Fibroblast of skin of right quadriceps (primary cell): ENCODE results near the gene ITGBL1.
A peak's percentile ranks its signal among the peaks of the same experiment; 100 is the strongest.

ENCODE experiments used
- DNase-seq: peaks from one replicate; pipeline ENCODE4 v3.0.0-alpha.2; 2013

The ITGBL1 gene, protein sequence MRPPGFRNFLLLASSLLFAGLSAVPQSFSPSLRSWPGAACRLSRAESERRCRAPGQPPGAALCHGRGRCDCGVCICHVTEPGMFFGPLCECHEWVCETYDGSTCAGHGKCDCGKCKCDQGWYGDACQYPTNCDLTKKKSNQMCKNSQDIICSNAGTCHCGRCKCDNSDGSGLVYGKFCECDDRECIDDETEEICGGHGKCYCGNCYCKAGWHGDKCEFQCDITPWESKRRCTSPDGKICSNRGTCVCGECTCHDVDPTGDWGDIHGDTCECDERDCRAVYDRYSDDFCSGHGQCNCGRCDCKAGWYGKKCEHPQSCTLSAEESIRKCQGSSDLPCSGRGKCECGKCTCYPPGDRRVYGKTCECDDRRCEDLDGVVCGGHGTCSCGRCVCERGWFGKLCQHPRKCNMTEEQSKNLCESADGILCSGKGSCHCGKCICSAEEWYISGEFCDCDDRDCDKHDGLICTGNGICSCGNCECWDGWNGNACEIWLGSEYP

DNA sequence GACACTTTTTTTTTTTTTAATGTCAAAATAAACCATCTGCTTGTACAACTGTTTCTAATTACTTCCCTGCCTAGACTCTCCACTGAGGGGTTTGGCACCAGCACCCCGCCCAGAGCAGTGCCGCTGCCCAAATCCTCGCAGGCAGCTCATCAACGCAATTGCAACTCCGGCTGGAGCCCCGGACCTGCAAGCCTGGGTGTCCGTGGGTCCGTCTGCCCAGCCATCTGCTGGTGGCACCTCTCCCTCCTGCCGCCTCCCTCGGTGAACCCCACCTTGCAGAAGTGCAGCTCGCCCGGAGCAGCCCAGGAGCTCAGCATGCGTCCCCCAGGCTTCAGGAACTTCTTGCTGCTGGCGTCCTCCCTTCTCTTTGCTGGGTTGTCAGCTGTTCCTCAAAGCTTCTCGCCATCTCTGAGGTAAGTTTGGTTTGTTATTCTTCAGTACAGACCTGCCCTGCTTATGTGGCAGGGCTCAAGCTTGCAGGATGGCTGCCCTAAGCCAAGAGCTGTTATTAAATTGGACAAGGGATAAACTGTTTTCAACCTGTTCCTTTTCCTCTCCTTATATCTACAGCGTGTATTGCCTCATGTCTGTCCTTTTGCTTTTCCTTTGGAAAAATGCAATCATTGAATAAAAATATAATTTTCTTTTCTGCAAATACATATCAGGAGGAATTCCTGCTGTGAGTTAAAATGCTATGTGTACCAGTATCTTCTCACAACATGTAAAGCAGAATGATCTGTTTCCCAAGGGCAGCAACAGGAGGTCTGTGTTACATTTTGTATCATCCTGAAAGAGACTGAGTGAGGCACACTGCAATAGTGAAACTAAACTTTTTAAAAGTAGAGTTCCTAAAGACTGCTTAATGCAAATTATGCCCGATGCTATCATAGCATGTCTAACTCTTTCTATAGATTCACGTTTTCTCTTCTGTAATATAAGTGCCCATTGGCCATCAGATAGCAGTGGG is at the start of gene ITGBL1:
Gene ITGBL1, plus strand, starts transcription at position 157 of the 967 bp plus-strand sequence. Its CDS starts 159 bp downstream, at position 316.
- DNase-seq = peak; percentile 37

DNA sequence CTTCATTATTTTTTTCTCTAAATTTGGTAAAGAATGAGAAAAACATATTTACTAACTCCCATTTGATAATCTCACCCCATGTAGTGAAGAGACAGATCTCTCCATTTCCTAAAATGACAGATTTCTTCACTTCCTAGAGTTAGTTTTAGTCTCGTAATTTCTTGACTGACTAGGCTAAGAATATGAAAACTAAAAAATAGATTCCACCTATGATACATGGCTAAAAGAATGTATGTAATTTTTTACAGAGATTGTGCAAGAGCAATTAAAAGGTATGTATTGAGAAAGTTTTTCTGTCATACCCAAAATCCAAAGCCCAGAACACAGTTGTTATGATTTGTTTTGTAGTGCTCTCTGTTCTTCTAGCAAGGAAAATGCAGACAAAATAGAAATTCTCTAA is 45.7 kb upstream of the ITGBL1 start:
- DNase-seq = peak; percentile 37

- no peak for DNase-seq
These were observed 44.3 kb upstream of the ITGBL1 start for GRCh38 chr13:101408154-101408553.

DNA sequence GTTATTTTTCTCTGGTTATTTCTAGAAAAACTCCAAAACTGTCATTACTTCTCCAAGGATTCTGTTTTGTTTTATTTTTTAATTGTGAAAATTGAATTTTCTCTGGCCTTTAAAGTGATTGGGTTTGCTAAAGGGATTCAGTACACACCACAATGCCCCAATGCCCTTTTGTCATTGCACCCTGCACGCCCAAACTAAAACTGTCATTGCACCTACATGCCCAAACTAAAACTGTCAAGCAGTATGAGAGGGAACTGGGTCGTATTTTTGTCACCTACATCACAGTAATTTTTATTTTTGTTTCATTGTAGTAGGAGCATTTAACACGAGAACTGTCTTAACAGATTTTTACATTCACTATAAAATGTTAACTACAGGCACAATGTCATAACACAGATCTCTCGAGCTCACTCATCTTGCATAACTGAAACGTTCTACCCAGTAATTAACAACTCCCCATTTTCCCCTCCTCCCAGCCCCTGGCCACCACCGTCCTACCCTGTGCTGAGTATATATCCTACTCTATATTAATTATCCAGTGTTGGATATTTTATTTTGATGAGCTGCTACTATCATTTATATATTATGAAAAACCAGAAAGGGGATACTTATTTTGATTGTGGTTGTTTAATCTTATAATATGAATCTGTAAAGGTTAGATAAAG is 43.4 kb upstream of the ITGBL1 start:
- DNase-seq = no peak

DNA sequence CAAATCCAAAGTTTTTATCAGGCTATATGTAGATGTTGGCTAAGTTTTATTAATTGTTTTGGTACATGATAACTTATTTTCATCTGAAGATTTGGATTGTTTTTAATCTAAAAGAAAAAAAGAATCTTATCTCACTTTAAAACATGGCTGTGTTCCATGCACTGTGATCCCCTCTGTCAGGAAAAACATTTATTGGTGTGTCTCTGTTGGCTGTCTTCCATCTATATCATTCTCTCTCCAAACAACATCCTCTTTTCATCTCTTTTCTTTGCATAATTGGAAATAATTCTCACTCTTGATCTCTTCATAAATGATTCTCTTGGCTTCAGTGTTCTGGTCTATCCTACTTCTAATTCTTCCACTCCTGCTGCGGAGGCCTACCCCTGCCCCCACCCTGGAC is 40.4 kb upstream of the ITGBL1 start:
- no peak for DNase-seq

DNA sequence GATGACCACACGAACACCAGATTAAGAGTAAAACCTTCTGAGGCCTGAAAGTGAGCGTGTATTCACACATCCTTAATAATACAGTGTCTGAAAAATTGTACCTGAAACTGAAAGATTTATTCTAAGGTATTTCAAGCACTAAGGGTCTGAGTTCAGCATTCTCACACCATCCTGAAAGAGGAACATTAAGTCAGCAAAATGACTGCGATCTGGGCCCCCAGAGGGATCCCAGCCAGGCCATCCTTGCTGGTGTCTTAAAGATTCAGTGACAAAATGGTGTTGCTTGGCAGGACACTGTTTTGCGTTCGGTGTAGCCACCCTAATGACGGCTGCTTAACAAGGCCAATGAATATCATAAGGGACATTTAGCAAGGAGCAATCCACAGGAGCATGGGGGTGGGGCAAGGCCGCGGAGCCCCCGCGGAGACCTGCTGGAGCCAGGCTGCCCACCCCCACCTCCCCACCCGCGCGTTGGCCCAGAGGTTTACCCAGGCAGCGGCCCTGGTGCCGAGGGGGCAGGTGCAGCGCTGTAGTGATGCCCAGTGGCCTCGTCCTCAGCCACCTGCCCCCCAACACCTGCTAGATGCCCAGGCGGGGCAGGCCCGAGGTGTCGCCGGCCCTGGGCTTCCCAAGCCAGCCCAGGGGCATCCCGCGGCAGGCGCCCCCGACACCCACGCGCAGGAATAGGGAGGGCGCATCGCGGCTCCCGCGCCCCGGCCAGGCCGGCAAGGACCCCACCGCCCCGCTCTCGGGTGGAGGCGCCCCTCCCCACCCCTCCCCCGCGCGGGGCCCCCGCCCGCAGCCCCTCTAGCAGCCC is 36.9 kb upstream of the ITGBL1 start:
- DNase-seq = no peak

- DNase-seq = no peak
These were observed 36.1 kb upstream of the ITGBL1 start, which contains the start of gene NALCN for GRCh38 chr13:101416181-101417042. Gene NALCN (minus strand): TSS chr13:101416508. CDS start chr13:101399126, 17,382 bp downstream.

GRCh38 chr13:101417043-101417406 is 35.5 kb upstream of the ITGBL1 start:
- DNase-seq = peak; percentile 55

GRCh38 chr13:101417501-101417900 is 35.0 kb upstream of the ITGBL1 start:
- no peak for DNase-seq

DNA sequence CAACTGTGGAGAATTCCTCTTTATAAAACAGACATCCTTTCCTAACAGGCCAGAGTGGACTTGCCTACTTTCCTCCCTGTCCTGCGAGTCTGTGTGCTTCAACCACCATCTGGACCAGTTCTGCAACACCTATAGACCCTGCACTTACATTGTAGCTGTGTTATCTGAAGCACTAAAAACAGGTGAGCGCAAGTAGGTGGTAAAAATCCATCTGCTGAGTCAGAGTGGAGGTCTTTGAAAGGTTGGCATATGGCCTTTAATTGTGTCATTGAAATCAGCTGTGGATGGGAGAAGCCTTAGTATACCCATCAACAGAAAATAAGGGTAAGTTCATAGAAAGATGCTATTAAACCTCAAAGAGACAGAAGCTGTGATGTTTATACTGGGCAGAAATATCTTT is 28.6 kb upstream of the ITGBL1 start:
- no peak for DNase-seq

GRCh38 chr13:101424381-101425155 is 27.9 kb upstream of the ITGBL1 start:
- DNase-seq = no peak

- DNase-seq = no peak
These were observed 27.4 kb upstream of the ITGBL1 start for GRCh38 chr13:101425156-101425471.

DNA sequence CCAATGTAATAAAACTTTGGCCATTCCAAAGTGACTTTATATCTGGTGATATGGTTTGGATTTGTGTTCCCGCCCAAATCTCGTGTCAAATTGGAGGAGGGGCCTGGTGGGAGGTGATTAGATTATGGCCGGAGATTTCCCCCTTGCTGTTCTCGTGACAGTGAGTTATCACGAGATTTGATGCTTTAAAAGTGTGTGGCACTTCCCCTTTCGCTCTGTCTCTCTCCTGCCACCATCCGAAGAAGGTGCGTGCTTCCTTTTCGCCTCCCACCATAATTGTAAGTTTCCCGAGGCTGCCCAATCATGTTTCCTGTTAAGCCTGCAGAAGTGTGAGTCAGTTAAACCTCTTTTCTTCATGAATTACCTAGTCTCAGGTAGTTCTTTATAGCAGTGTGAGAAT is 26.9 kb upstream of the ITGBL1 start:
- no peak for DNase-seq

DNA sequence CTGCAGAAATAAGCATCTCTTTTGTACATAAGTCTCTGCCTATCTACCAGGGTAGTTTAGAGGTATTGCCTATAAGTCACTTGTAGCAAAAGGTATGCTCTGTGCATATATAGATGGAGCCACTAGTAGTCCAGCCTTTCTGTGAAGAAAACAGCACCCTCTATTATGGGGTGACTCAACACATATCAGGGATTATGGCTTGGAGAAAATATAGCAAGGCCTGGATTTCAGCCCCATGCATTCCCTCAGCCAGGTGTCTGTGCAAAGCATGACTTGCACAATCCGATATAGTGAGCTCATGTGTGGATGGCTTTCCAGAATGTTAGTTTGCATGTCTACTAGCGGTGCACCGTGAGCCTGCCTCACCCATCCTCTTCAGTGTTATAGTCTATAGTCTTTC is 22.7 kb upstream of the ITGBL1 start:
- DNase-seq = no peak

DNA sequence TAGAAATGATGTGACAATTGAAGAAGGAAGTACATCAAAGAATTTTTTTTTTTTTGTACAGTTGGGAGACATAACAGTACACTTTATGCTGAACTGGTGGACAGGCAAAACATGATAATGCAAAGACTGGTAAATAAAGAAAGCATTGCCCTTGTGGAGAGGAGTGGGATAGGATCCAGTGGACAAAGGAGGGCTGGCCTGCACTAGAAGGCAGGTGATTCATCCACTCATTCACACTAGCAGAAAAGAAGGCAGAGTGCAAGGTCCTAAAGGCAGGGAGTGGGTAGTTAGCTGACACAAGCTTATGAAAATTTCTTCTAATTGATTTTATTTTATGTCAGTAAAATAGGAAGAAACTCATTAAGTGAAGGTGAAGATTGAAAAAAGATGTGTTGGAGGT is 18.6 kb upstream of the ITGBL1 start:
- no peak for DNase-seq

DNA sequence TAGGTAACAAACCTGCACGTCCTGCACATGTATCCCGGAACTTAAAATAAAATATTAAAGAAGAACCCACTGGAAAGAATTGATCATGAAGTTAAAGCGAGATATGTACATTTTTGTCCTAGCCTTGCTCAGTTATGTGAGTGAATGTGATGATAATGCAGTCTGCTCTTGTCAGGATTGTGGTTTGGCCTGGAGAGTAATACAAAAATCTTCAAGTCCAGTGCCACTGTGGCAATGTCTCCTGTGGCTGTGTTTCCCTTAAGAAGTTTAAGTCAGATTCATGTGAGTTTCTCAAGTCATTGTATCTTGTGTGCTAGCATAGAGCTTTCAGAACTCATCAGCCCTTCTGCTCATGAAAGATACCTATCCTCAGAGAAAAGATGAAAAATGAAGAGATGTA is 18.0 kb upstream of the ITGBL1 start:
- no peak for DNase-seq

GRCh38 chr13:101447852-101448251 is 4.6 kb upstream of the ITGBL1 start:
- peak; percentile 45 for DNase-seq

DNA sequence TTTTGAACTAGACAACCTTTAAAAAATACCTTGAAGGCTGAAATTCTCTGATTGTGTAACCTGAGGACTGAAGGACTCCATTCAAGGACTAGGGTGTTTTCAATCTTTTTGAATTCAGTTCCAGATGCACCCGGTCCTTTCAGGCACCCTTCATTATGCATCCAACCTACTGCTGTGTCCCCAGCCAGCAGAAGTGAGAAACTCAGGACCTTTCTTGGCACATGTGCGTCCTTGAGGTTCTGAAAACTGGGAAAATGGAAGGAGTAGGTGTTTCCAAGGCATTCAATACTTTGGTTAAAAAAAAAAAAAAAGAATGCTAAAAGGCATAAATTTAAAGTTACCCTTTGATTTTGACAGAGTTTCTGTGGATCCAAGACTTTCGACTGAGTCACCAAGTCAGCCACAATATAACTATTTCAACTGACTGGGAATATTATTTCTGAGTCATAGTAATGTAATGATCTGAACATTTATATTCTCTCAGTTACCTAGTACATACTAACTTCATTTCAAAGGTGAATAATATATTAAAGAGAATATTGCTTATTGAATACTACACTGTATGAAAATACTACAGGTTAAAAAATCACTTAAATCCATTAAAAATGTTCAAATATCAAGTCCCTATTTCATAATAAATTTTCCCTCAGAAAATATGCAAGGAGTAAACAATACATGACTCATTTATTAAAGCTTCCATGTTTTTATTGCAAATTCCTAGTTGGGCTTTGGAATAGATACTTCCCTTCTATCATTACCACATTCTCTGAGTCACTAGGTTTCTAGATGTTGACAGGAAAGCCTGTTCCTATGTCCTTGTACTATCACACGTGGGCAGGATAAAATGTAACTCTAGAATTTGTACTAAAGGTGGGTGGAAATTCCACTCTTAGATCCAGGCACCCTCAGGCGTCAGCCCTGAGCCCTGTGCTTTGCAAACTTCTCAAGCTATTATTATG is 2.4 kb upstream of the ITGBL1 start:
- peak; percentile 94 for DNase-seq

GRCh38 chr13:101450749-101451130 is 1.7 kb upstream of the ITGBL1 start:
- no peak for DNase-seq
